Measurements from ENCODE around the gene TBC1D24.
A peak's percentile ranks its signal among the peaks of the same experiment; 100 is the strongest.

TBC1D24 gene

GRCh38 chr16:2507052-2507659, 32.2 kb downstream of the TBC1D24 start:
- H3K4me3 ChIP-seq (ENCODE audit: low read depth, low read length), result no peak overlapping the region
- TF ChIP-seq CTCF (IDR thresholded peaks at IDR 0.05; ENCODE audit: control insufficient read depth, extremely low read depth, insufficient read depth), result no peak
- no peak for DNase-seq (ENCODE audit: low read depth)

GRCh38 chr16:2507665-2508064, 32.7 kb downstream of the TBC1D24 start:
- TF ChIP-seq CTCF (IDR thresholded peaks at IDR 0.05; ENCODE audit: control insufficient read depth, extremely low read depth, insufficient read depth), result no peak

GRCh38 chr16:2508722-2509400, 33.9 kb downstream of the TBC1D24 start:
- DNase-seq (ENCODE audit: low read depth), result no peak
- no peak for TF ChIP-seq CTCF (IDR thresholded peaks at IDR 0.05; ENCODE audit: control insufficient read depth, extremely low read depth, insufficient read depth)
- H3K4me3 ChIP-seq (ENCODE audit: low read depth, low read length), result no peak overlapping the region

More at GRCh38 chr16:2507665-2508064, 32.7 kb downstream of the TBC1D24 start:
- DNase-seq (ENCODE audit: low read depth), result no peak
- no peak overlapping the region for H3K4me3 ChIP-seq (ENCODE audit: low read depth, low read length)

GRCh38 chr16:2511128-2511800, 36.3 kb downstream of the TBC1D24 start:
- no peak overlapping the region for H3K4me3 ChIP-seq (ENCODE audit: low read depth, low read length)
- no peak for TF ChIP-seq CTCF (IDR thresholded peaks at IDR 0.05; ENCODE audit: control insufficient read depth, extremely low read depth, insufficient read depth)
- DNase-seq (ENCODE audit: low read depth), result no peak

GRCh38 chr16:2511996-2512734, 37.2 kb downstream of the TBC1D24 start:
- TF ChIP-seq CTCF (IDR thresholded peaks at IDR 0.05; ENCODE audit: control insufficient read depth, extremely low read depth, insufficient read depth), result no peak
- DNase-seq (ENCODE audit: low read depth), result no peak
- H3K4me3 ChIP-seq (ENCODE audit: low read depth, low read length), result no peak overlapping the region

GRCh38 chr16:2512735-2513404, 37.9 kb downstream of the TBC1D24 start:
- no peak for DNase-seq (ENCODE audit: low read depth)
- no peak for TF ChIP-seq CTCF (IDR thresholded peaks at IDR 0.05; ENCODE audit: control insufficient read depth, extremely low read depth, insufficient read depth)
- peak overlapping the region; percentile 83 for H3K4me3 ChIP-seq (ENCODE audit: low read depth, low read length)
